ENCODE data around the gene KDM4C. TPM values are rescaled to one million over a fixed set of nuclear protein-coding genes. Genes with fewer than 3 reads are reported as not detected.

The KDM4C gene
- polyA plus RNA-seq, 2 of the 4 experiments (the other 2 are of a cell fraction): 9.6 to 15.6 TPM

DNA sequence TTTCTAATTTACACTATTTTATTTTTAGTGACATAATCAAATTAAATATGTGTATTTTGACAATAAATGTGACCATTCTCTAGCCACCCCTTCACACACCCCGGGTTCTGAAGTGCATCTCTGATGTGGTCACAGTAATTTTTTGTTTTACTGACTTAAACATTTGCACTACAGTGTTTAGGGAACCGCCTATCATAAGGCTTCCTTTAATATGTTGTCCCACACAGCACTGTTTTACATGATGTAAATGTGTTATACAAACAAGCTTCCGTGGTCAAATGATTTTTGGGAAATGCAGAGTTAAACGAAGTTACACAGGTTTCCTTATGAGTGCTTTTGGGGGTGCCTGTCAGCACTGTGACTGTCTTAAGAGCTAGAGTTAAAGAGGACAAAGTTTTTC lies 86.5 kb downstream of the KDM4C start (continued):
- TF ChIP-seq CHD2 (IDR thresholded peaks at IDR 0.05; ENCODE audit: low read length, partially characterized antibody) (no peak), MAZ (IDR thresholded peaks at IDR 0.05; ENCODE audit: borderline replicate concordance, low read depth, low read length) (no peak), CBX2 (IDR thresholded peaks at IDR 0.05; ENCODE audit: borderline replicate concordance, low read depth) (no peak), PHF8 (IDR thresholded peaks at IDR 0.05; ENCODE audit: borderline replicate concordance, low read depth) (no peak)

DNA sequence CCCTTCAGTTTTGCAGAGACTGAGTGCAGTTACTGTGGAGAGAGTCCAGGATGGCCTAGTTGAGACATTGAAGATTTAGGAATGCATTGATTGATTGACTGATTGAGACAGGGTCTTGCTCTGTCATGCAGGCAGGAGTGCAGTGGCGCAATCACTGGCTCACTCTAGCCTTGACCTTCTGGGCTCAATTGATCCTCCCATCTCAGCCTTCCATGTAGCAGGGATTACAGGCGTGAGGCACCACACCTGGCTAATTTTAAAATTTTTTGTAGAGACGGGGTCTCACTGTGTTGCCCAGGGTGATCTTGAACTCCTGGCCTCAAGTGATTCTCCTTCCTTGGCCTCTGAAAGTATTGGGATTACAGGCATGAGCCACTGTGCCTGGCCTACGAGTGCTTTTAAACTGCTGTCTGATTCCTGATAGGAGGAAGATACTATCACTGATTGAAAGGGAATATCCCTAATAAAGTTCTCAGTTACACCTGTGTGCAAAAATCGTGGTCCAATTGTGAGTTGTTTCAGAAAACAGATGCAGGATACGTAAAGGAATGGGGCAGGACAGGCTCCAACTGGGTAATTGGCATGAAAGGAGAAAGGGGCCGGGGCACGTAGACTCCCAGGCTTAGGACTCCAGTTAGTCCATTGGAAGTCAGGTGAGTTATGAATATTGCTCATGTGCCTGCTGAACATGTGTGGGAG lies 87.5 kb downstream of the KDM4C start:
- peaks cover 12% of the 10 kb centered on the region; the same call in 2 of the 3 replicates for H3K4me1 ChIP-seq
- ATAC-seq: peak in 1 of 2 experiments; percentile 37; a peak in 2 of 6 replicates
- WGBS (ENCODE audit: missing lambda C conversion rate): 95% methylated on average over 8 of the region's 8 CpGs
- H3K4me2 ChIP-seq: no peak overlapping the region
- no peak for DNase-seq (ENCODE audit: low read depth in 1 of 2, low spot score in 1 of 2)
- TF ChIP-seq NPAS2 (CRISPR knock-in tag; IDR thresholded peaks at IDR 0.05; ENCODE audit: borderline replicate concordance) (no peak), CEBPB (IDR thresholded peaks at IDR 0.05) (peak in 1 of 2 experiments; percentile 15; a peak in 1 of 4 replicates), RCOR1 (IDR thresholded peaks at IDR 0.05; ENCODE audit: low read depth, low read length) (no peak), EP300 (IDR thresholded peaks at IDR 0.05) (no peak)
- ChIA-PET POLR2A (no interaction called here), CTCF (interaction anchor here (1.5 to 2.2 kb wide), 3 partner anchors 11 to 18 kb away, joined by 6 to 10 read pairs (median 9); no protein-coding TSS in a partner anchor)
- no peak for FAIRE-seq
- H3K27ac ChIP-seq: no peak overlapping the region
- no peak overlapping the region for H3K4me3 ChIP-seq
- no peaks in the 10 kb centered on the region for H3K9me3 ChIP-seq

DNA sequence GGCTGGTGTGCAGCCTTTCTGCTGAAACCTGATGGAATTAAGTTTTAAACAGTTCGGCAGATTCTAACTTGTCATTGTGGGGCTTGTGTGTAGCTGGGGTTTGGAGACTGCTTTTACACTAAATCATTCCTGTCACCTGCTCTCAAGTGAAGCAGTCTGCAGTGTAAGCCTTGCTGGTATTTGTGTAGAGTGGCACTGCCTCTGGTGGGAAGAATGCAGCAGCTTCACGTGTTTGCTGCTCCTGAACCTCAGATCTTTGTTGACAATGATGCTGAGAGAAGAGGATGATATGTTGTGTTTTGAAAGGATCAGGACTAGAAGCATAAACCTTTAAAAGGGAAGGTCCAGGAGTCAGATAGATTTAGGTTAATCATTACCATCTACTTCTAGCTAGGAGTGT lies 88.1 kb downstream of the KDM4C start:
- CTCF ChIA-PET: interaction anchor here (0.8 to 2.2 kb wide), 3 partner anchors 11 to 27 kb away, joined by 4 to 10 read pairs (median 6); no protein-coding TSS in a partner anchor
- FAIRE-seq: peak; percentile 80
- Histone ChIP-seq H3K4me2 (no peak overlapping the region), H3K27ac (no peak overlapping the region), H3K4me3 (no peak overlapping the region), H3K9me3 (no peaks in the 10 kb centered on the region), H3K4me1 (peaks cover 12% of the 10 kb centered on the region; the same call in 2 of the 3 replicates)
- POLR2A ChIA-PET: no interaction called here
- peak; percentile 35 to 59 for DNase-seq (ENCODE audit: low read depth in 1 of 2, low spot score in 1 of 2)
- peak; percentile 91 to 92 for ATAC-seq
- 56% methylated on average over 2 of the region's 2 CpGs for WGBS (ENCODE audit: missing lambda C conversion rate)
- TF ChIP-seq TP53 (CRISPR knock-in tag; IDR thresholded peaks at IDR 0.05) (no peak), RFX5 (IDR thresholded peaks at IDR 0.05) (no peak), POLR2AphosphoS2 (conservative IDR thresholded peaks at IDR 0.05; ENCODE audit: low read length) (no peak), ZNF302 (CRISPR knock-in tag; IDR thresholded peaks at IDR 0.05) (no peak), HEYL (CRISPR knock-in tag; IDR thresholded peaks at IDR 0.05) (no peak), MAZ (IDR thresholded peaks at IDR 0.05; ENCODE audit: borderline replicate concordance, low read depth, low read length) (no peak), FOSB (CRISPR knock-in tag; IDR thresholded peaks at IDR 0.05) (no peak), HDAC2 (IDR thresholded peaks at IDR 0.05) (no peak), CHD4 (IDR thresholded peaks at IDR 0.05; ENCODE audit: borderline replicate concordance) (no peak), MYC (IDR thresholded peaks at IDR 0.05; ENCODE audit: borderline replicate concordance, low read length) (no peak), RAD21 (conservative IDR thresholded peaks at IDR 0.05 in 1 of 2, IDR thresholded peaks at IDR 0.05 in 1 of 2) (peak in 1 of 2 experiments; percentile 31; a peak in 2 of 5 replicates)
- TF ChIP-seq, protein P1, sequence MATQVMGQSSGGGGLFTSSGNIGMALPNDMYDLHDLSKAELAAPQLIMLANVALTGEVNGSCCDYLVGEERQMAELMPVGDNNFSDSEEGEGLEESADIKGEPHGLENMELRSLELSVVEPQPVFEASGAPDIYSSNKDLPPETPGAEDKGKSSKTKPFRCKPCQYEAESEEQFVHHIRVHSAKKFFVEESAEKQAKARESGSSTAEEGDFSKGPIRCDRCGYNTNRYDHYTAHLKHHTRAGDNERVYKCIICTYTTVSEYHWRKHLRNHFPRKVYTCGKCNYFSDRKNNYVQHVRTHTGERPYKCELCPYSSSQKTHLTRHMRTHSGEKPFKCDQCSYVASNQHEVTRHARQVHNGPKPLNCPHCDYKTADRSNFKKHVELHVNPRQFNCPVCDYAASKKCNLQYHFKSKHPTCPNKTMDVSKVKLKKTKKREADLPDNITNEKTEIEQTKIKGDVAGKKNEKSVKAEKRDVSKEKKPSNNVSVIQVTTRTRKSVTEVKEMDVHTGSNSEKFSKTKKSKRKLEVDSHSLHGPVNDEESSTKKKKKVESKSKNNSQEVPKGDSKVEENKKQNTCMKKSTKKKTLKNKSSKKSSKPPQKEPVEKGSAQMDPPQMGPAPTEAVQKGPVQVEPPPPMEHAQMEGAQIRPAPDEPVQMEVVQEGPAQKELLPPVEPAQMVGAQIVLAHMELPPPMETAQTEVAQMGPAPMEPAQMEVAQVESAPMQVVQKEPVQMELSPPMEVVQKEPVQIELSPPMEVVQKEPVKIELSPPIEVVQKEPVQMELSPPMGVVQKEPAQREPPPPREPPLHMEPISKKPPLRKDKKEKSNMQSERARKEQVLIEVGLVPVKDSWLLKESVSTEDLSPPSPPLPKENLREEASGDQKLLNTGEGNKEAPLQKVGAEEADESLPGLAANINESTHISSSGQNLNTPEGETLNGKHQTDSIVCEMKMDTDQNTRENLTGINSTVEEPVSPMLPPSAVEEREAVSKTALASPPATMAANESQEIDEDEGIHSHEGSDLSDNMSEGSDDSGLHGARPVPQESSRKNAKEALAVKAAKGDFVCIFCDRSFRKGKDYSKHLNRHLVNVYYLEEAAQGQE (IDR thresholded peaks at IDR 0.05): no peak
- TF ChIP-seq, protein P2, sequence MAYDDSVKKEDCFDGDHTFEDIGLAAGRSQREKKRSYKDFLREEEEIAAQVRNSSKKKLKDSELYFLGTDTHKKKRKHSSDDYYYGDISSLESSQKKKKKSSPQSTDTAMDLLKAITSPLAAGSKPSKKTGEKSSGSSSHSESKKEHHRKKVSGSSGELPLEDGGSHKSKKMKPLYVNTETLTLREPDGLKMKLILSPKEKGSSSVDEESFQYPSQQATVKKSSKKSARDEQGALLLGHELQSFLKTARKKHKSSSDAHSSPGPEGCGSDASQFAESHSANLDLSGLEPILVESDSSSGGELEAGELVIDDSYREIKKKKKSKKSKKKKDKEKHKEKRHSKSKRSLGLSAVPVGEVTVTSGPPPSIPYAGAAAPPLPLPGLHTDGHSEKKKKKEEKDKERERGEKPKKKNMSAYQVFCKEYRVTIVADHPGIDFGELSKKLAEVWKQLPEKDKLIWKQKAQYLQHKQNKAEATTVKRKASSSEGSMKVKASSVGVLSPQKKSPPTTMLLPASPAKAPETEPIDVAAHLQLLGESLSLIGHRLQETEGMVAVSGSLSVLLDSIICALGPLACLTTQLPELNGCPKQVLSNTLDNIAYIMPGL (CRISPR knock-in tag; IDR thresholded peaks at IDR 0.05; ENCODE audit: borderline replicate concordance): no peak
- TF ChIP-seq, protein P3, sequence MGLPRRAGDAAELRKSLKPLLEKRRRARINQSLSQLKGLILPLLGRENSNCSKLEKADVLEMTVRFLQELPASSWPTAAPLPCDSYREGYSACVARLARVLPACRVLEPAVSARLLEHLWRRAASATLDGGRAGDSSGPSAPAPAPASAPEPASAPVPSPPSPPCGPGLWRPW (IDR thresholded peaks at IDR 0.05): no peak
- TF ChIP-seq, protein P4, sequence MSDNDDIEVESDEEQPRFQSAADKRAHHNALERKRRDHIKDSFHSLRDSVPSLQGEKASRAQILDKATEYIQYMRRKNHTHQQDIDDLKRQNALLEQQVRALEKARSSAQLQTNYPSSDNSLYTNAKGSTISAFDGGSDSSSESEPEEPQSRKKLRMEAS (IDR thresholded peaks at IDR 0.05): 0 out of 2 replicates have a peak, but pooled peaks have one; percentile 51
- TF ChIP-seq, protein P5, sequence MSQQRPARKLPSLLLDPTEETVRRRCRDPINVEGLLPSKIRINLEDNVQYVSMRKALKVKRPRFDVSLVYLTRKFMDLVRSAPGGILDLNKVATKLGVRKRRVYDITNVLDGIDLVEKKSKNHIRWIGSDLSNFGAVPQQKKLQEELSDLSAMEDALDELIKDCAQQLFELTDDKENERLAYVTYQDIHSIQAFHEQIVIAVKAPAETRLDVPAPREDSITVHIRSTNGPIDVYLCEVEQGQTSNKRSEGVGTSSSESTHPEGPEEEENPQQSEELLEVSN (IDR thresholded peaks at IDR 0.05; ENCODE audit: borderline replicate concordance, low read depth): no peak
- TF ChIP-seq, protein P6, sequence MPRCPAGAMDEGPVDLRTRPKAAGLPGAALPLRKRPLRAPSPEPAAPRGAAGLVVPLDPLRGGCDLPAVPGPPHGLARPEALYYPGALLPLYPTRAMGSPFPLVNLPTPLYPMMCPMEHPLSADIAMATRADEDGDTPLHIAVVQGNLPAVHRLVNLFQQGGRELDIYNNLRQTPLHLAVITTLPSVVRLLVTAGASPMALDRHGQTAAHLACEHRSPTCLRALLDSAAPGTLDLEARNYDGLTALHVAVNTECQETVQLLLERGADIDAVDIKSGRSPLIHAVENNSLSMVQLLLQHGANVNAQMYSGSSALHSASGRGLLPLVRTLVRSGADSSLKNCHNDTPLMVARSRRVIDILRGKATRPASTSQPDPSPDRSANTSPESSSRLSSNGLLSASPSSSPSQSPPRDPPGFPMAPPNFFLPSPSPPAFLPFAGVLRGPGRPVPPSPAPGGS (IDR thresholded peaks at IDR 0.05): no peak
- TF ChIP-seq, protein P7, sequence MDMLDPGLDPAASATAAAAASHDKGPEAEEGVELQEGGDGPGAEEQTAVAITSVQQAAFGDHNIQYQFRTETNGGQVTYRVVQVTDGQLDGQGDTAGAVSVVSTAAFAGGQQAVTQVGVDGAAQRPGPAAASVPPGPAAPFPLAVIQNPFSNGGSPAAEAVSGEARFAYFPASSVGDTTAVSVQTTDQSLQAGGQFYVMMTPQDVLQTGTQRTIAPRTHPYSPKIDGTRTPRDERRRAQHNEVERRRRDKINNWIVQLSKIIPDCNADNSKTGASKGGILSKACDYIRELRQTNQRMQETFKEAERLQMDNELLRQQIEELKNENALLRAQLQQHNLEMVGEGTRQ (IDR thresholded peaks at IDR 0.05): no peak

Measured in A549 (cell line).